SK-N-SH (cell line): ENCODE data around the gene DENND2D. TPM values are rescaled to one million over a fixed set of nuclear protein-coding genes. Genes with fewer than 3 reads are reported as not detected.

ENCODE experiments used
- CTCF ChIA-PET: fragments of 300-600, 350-600 bp; formaldehyde crosslinking; extraction: SDS; loops from one replicate; lab custom pipeline; 2021; lab: Yijun Ruan, JAX
- POLR2A ChIA-PET: fragments of 350-600 bp; sonication (Branson Sonifier 250); formaldehyde crosslinking; extraction: SDS; loops from one replicate; lab custom pipeline; 2020; ENCODE audit warnings: antibody characterized with exemption, inconsistent platforms; lab: Yijun Ruan, JAX
- DNase-seq: peaks from one replicate; pipeline ENCODE4 v3.0.0; 2012
- H2AFZ ChIP-seq: fragments of 200-600 bp; sonication (generic); 2 replicates; pipeline ENCODE4 v1.8.1; 2016; ENCODE audit warnings: antibody characterized with exemption, mild to moderate bottlenecking, low read depth
- H3F3A ChIP-seq: fragments of 200-600 bp; sonication (generic); replicated peaks from 2 replicates; pipeline ENCODE3; 2016; ENCODE audit warnings: antibody characterized with exemption, mild to moderate bottlenecking; ENCODE audit not compliant: insufficient read depth
- H3K27ac ChIP-seq, 2 experiments: fragments of 200-500 bp in 1 of 2; fragments of 200-600 bp in 1 of 2; sonication (Bioruptor generic) in 1 of 2; sonication (generic), shearing (Covaris generic) in 1 of 2; 2 replicates each; pipeline versions ENCODE4 v1.5.1 to v1.6.1; 2014 to 2016; ENCODE audit warnings: low read depth in 2 of 2, inconsistent platforms in 1 of 2, low read length in 1 of 2, mild to moderate bottlenecking in 1 of 2, mixed read lengths in 1 of 2
- H3K27me3 ChIP-seq: fragments of 200-600 bp; sonication (generic), shearing (Covaris generic); 2 replicates; pipeline ENCODE4 v1.6.1; 2016; ENCODE audit warnings: mixed run types; ENCODE audit not compliant: insufficient read depth
- H3K36me3 ChIP-seq, 2 experiments: fragments of 200-500 bp in 1 of 2; fragments of 200-600 bp in 1 of 2; sonication (Bioruptor generic) in 1 of 2; sonication (generic) in 1 of 2; replicated peaks in 1 of 2; 2 replicates each; pipeline versions ENCODE3 to v1.5.1; 2014 to 2016; ENCODE audit warnings: low read length in 1 of 2, mild to moderate bottlenecking in 1 of 2; ENCODE audit not compliant: insufficient read depth in 2 of 2, control insufficient read depth in 1 of 2
- H3K4me1 ChIP-seq, 2 experiments: fragments of 200-500 bp in 1 of 2; fragments of 200-600 bp in 1 of 2; sonication (Bioruptor generic) in 1 of 2; sonication (generic), shearing (Covaris generic) in 1 of 2; 2 replicates each; pipeline versions ENCODE4 v1.5.1 to v1.6.1; 2014 to 2016; ENCODE audit warnings: low read depth in 1 of 2, low read length in 1 of 2, mixed run types in 1 of 2; ENCODE audit not compliant: insufficient read depth in 2 of 2, control insufficient read depth in 1 of 2
- H3K4me2 ChIP-seq: fragments of 200-600 bp; sonication (generic), shearing (Covaris generic); 2 replicates; pipeline ENCODE4 v1.6.1; 2017; ENCODE audit warnings: mixed run types
- H3K4me3 ChIP-seq, 2 experiments: fragments of 200-500 bp in 1 of 2; fragments of 200-600 bp in 1 of 2; sonication (Bioruptor generic) in 1 of 2; sonication (generic), shearing (Covaris generic) in 1 of 2; 2 replicates each; pipeline versions ENCODE4 v1.5.1 to v1.8.1; 2014 to 2016; ENCODE audit warnings: low read depth in 2 of 2, inconsistent platforms in 1 of 2, low read length in 1 of 2, mild to moderate bottlenecking in 1 of 2, mixed read lengths in 1 of 2, moderate library complexity in 1 of 2
- H3K79me2 ChIP-seq: fragments of 200-600 bp; sonication (generic); 2 replicates; pipeline ENCODE4 v1.8.1; 2017; ENCODE audit warnings: mild to moderate bottlenecking; ENCODE audit not compliant: insufficient read depth
- H3K9ac ChIP-seq: fragments of 200-600 bp; sonication (generic); 2 replicates; pipeline ENCODE4 v1.6.1; 2017; ENCODE audit warnings: mixed run types
- H3K9me2 ChIP-seq: fragments of 200-600 bp; sonication (generic); 2 replicates; pipeline ENCODE4 v1.6.1; 2017; ENCODE audit warnings: mixed run types
- H3K9me3 ChIP-seq: fragments of 200-600 bp; sonication (generic); 2 replicates; pipeline ENCODE4 v1.6.1; 2017; ENCODE audit warnings: mixed run types, mild to moderate bottlenecking, moderate library complexity
- H4K20me1 ChIP-seq: fragments of 200-600 bp; sonication (generic); 2 replicates; pipeline ENCODE4 v1.6.1; 2017; ENCODE audit warnings: mild to moderate bottlenecking, mixed run types; ENCODE audit not compliant: insufficient read depth
- CTCF ChIP-seq: fragments of 200-600 bp; sonication (generic); IDR thresholded peaks from 2 replicates; pipeline ENCODE4 v1.6.1; 2017; ENCODE audit warnings: antibody characterized with exemption, mild to moderate bottlenecking, moderate library complexity
- ELF1 ChIP-seq: IDR thresholded peaks from 2 replicates; pipeline ENCODE4 v1.4.0; 2012
- EZH2phosphoT487 ChIP-seq: fragments of 200-600 bp; sonication (generic); IDR thresholded peaks from 2 replicates; pipeline ENCODE4 v1.6.1; 2017; ENCODE audit warnings: low read depth, mixed run types, mild to moderate bottlenecking, antibody characterized with exemption, moderate library complexity, borderline replicate concordance
- GABPA ChIP-seq: IDR thresholded peaks from 2 replicates; pipeline ENCODE4 v1.4.0; 2012; ENCODE audit warnings: low read depth, mild to moderate bottlenecking
- GATA2 ChIP-seq: sonication (generic); formaldehyde crosslinking; IDR thresholded peaks from 2 replicates; pipeline ENCODE4 v1.5.0; 2020; ENCODE audit warnings: mild to moderate bottlenecking, missing genetic modification reagents
- JUND ChIP-seq: IDR thresholded peaks from 2 replicates; pipeline ENCODE4 v1.4.0; 2012
- MEF2A ChIP-seq: IDR thresholded peaks from 2 replicates; pipeline ENCODE4 v1.4.0; 2012; ENCODE audit warnings: low read depth, borderline replicate concordance
- PBX3 ChIP-seq: IDR thresholded peaks from 2 replicates; pipeline ENCODE4; 2012
- RAD21 ChIP-seq: IDR thresholded peaks from 2 replicates; pipeline ENCODE4 v1.6.1; 2012; ENCODE audit warnings: mild to moderate bottlenecking, low read length
- REST ChIP-seq: IDR thresholded peaks from 2 replicates; pipeline ENCODE4 v1.6.1; 2012; ENCODE audit warnings: mild to moderate bottlenecking, low read depth, low read length, moderate library complexity
- SIN3A ChIP-seq: IDR thresholded peaks from 2 replicates; pipeline ENCODE4 v1.6.1; 2012; ENCODE audit warnings: low read depth, mild to moderate bottlenecking, low read length, moderate library complexity, borderline replicate concordance
- TAF1 ChIP-seq: IDR thresholded peaks from 2 replicates; pipeline ENCODE4 v1.6.1; 2012; ENCODE audit warnings: low read depth, mild to moderate bottlenecking, low read length, moderate library complexity, borderline replicate concordance
- USF1 ChIP-seq: IDR thresholded peaks from 2 replicates; pipeline ENCODE4 v1.4.0; 2012; ENCODE audit warnings: low read depth, borderline replicate concordance
- USF2 ChIP-seq: fragments of 150-350 bp; IDR thresholded peaks from 2 replicates; pipeline ENCODE4 v1.6.1; 2017; ENCODE audit warnings: antibody characterized with exemption, low read length, low read depth, borderline replicate concordance
- ZBTB33 ChIP-seq: IDR thresholded peaks from 2 replicates; pipeline ENCODE4 v1.4.0; 2012; ENCODE audit warnings: low read depth, borderline replicate concordance
- WGBS: methylation state at CpG from one replicate; pipeline ENCODE4 v1.1.6; 2017; ENCODE audit warnings: low lambda C conversion rate; 5-methylcytosine and 5-hydroxymethylcytosine counted together
- polyA plus RNA-seq, 3 experiments: library from polyadenylated mRNA; depleted of rRNA; stranded (reverse); fragments of >200 nt; gene quantifications; 2 replicates each; pipeline ENCODE4 v1.2.3, GENCODE V29; 2012

DENND2D gene
- polyA plus RNA-seq, 1 of the 3 experiments (the other 2 are of a cell fraction), result 1.3 TPM

- no peak overlapping the region for H2AFZ ChIP-seq
- H3F3A ChIP-seq, result peaks cover 4% of the 10 kb centered on the region
- H3K36me3 ChIP-seq, result peaks cover 43 to 62% of the 10 kb centered on the region in 2 experiments
- H3K4me3 ChIP-seq, result no peak overlapping the region
- TF ChIP-seq TAF1, result no peak
- no peak for TF ChIP-seq PBX3
- no peak for TF ChIP-seq GABPA
- TF ChIP-seq USF2, result no peak
- TF ChIP-seq USF1, result no peak
- TF ChIP-seq ELF1, result no peak
- TF ChIP-seq CTCF, result no peak
- TF ChIP-seq REST, result no peak
- no peak for TF ChIP-seq MEF2A
- TF ChIP-seq RAD21, result no peak
- TF ChIP-seq EZH2phosphoT487, result no peak
- TF ChIP-seq SIN3A, result no peak
- TF ChIP-seq JUND, result no peak
- no peak for TF ChIP-seq ZBTB33
- no peak for TF ChIP-seq GATA2 (CRISPR knock-in tag)
- TF ChIP-seq, all 33 proteins: peak for 0
- H3K79me2 ChIP-seq, result peaks cover 4% of the 10 kb centered on the region
- no peak overlapping the region for H3K9ac ChIP-seq
- no peaks in the 10 kb centered on the region for H3K9me3 ChIP-seq
- no peak for DNase-seq
- no peak overlapping the region for H3K4me2 ChIP-seq
- peaks cover 3 to 5% of the 10 kb centered on the region in 2 experiments; a peak in 3 of 4 replicates for H3K4me1 ChIP-seq
- CTCF ChIA-PET, result interaction anchor here (1.0 kb wide), 1 partner anchor 10 kb away, joined by 3 read pairs; no protein-coding TSS in a partner anchor
- POLR2A ChIA-PET, result no interaction called here
- no peaks in the 10 kb centered on the region for H3K27me3 ChIP-seq
- 98% methylated on average over 2 of the region's 2 CpGs for WGBS
- H4K20me1 ChIP-seq, result no peaks in the 10 kb centered on the region
- H3K9me2 ChIP-seq, result 0 out of 2 replicates have a peak, but pooled peaks cover 5% of the 10 kb centered on the region
- no peak overlapping the region for H3K27ac ChIP-seq
Measured at GRCh38 chr1:111164151-111164550, 36.3 kb downstream of the DENND2D start.
